OCI-LY3 (cell line): ENCODE measurements around the gene APBA1.

ENCODE experiments used
- EZH2phosphoT487 ChIP-seq: fragments of 200-600 bp; shearing (Covaris generic); IDR thresholded peaks from 2 replicates; pipeline ENCODE4 v1.6.1; 2018; ENCODE audit warnings: antibody characterized with exemption, mixed run types, low read depth
- TF ChIP-seq, protein P1 (sequence below): fragments of 200-600, 300-600 bp; sonication (generic); IDR thresholded peaks from 2 replicates; pipeline ENCODE4 v1.5.1; 2014; ENCODE audit warnings: antibody characterized with exemption, low read length, low read depth

DNA sequence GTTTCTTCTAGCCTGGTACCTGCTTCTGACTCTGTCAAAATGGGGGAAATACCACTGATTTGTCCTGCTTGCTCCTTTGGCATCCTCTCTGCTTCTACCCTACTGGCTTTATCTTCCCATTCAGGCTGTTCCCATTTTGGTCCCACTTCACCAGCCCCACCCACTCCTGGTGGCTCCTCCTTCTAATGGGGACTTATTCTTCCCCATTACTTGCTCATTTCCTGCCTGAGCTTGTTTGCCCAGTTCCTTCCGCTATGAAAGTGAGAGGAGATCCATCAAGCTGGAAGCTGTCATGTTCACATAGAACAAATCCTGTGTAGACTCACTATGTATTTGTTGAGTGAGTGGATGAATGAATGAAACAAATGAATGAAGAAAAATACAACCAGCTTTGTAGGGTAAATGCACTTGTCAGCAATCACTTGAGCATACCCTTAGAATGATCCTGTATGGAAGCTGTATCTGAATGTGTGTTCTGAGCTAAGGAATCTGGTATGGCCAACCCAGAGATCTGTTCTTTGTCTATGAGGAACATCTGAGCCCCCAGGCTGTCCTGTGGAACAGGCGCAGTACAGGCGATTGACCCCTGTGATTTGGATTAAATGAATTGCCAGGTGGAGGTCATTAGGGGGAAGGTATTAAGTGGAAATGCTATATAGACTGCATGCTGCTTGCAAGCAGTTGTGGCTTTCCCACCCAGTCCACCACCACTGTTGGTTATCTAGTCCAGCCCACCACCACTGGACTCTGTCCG lies 89.5 kb downstream of the APBA1 start:
- TF ChIP-seq EZH2phosphoT487: no peak
- TF ChIP-seq, protein P1, sequence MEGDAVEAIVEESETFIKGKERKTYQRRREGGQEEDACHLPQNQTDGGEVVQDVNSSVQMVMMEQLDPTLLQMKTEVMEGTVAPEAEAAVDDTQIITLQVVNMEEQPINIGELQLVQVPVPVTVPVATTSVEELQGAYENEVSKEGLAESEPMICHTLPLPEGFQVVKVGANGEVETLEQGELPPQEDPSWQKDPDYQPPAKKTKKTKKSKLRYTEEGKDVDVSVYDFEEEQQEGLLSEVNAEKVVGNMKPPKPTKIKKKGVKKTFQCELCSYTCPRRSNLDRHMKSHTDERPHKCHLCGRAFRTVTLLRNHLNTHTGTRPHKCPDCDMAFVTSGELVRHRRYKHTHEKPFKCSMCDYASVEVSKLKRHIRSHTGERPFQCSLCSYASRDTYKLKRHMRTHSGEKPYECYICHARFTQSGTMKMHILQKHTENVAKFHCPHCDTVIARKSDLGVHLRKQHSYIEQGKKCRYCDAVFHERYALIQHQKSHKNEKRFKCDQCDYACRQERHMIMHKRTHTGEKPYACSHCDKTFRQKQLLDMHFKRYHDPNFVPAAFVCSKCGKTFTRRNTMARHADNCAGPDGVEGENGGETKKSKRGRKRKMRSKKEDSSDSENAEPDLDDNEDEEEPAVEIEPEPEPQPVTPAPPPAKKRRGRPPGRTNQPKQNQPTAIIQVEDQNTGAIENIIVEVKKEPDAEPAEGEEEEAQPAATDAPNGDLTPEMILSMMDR: no peak
